K562 (cell line): Measurements from ENCODE around the gene DIP2C. TPM values are rescaled to one million over a fixed set of nuclear protein-coding genes. Genes with fewer than 3 reads are reported as not detected.

ENCODE experiments used
- ATAC-seq: fragments of 200-7000 bp; cut with Tn5 transposase; 3 replicates; pipeline ENCODE4 v1.9.1; 2020; ENCODE audit warnings: moderate library complexity
- BruUV-seq: library from RNA; stranded (reverse); fragments of 400-500 nt; replicated peaks from 2 replicates; lab custom pipeline; 2021; lab: Mats Ljungman, UMichigan
- CTCF ChIA-PET: fragments of 300-600 bp; formaldehyde crosslinking; extraction: SDS; loops from one replicate; lab custom pipeline; 2021; ENCODE audit warnings: low intra/inter-chr PET ratio; lab: Yijun Ruan, JAX
- POLR2A ChIA-PET: fragments of 300-600, 350-650 bp; sonication (Branson Sonifier 250); formaldehyde crosslinking; extraction: SDS; loops from one replicate; lab custom pipeline; 2021; ENCODE audit warnings: antibody characterized with exemption, inconsistent platforms; lab: Yijun Ruan, JAX
- DNase-seq, 4 experiments: peaks; one replicate each; pipeline versions ENCODE4 v3.0.0 to v3.0.0-alpha.2; 2011 to 2018; ENCODE audit warnings: low spot score in 3 of 4, mixed read lengths in 3 of 4; ENCODE audit errors: extremely low read depth in 1 of 4
- FAIRE-seq: peaks from 2 replicates; lab custom pipeline; 2011; peaks lifted over from hg19 to GRCh38; lab: Jason Lieb, UNC
- H2AFZ ChIP-seq: 2 replicates; pipeline ENCODE4 v1.6.0; 2011; ENCODE audit warnings: low read depth, low read length, control low read depth, inconsistent platforms
- H3K27ac ChIP-seq: fragments of 200-600 bp; 3 replicates; pipeline ENCODE4 v1.8.0; 2011; ENCODE audit warnings: low read depth, mild to moderate bottlenecking, control low read depth, inconsistent platforms, low read length, moderate library complexity, mixed read lengths; ENCODE audit errors: extremely low read depth
- H3K27me3 ChIP-seq, 2 experiments: fragments of 300-600 bp in 1 of 2; 2 replicates in 1 of 2; 3 replicates in 1 of 2; pipeline versions ENCODE4 v1.6.0 to v1.8.0; 2011; ENCODE audit warnings: inconsistent platforms in 2 of 2, low read length in 2 of 2, mild to moderate bottlenecking in 1 of 2, mixed read lengths in 1 of 2, moderate library complexity in 1 of 2; ENCODE audit not compliant: control insufficient read depth in 2 of 2, insufficient read depth in 2 of 2
- H3K36me3 ChIP-seq: fragments of 300-600 bp; 3 replicates; pipeline ENCODE4 v1.8.0; 2011; ENCODE audit warnings: mild to moderate bottlenecking, low read length, inconsistent platforms; ENCODE audit not compliant: control insufficient read depth, insufficient read depth
- H3K4me1 ChIP-seq, 2 experiments: fragments of 200-600 bp in 1 of 2; replicated peaks in 1 of 2; 2 replicates in 1 of 2; 3 replicates in 1 of 2; pipeline versions ENCODE4 v1.5.1 to v1.8.0; 2011; ENCODE audit warnings: inconsistent platforms in 2 of 2, low read length in 2 of 2, mild to moderate bottlenecking in 1 of 2, mixed read lengths in 1 of 2, moderate library complexity in 1 of 2; ENCODE audit not compliant: control insufficient read depth in 2 of 2, insufficient read depth in 2 of 2
- H3K4me2 ChIP-seq: 2 replicates; pipeline ENCODE4 v1.6.1; 2011; ENCODE audit warnings: low read length, control low read depth, inconsistent platforms, mixed read lengths; ENCODE audit not compliant: insufficient read depth
- H3K4me3 ChIP-seq: fragments of 200-600 bp; sonication (generic), shearing (Covaris generic); 2 replicates; pipeline ENCODE4 v1.5.1; 2016; ENCODE audit warnings: control low read depth, inconsistent platforms
- H3K79me2 ChIP-seq: fragments of 200-600 bp; 3 replicates; pipeline ENCODE4 v1.8.0; 2011; ENCODE audit warnings: low read length, inconsistent platforms; ENCODE audit not compliant: control insufficient read depth, insufficient read depth
- H3K9ac ChIP-seq, 2 experiments: 2 replicates each; pipeline versions ENCODE4 v1.6.0 to v1.6.1; 2011; ENCODE audit warnings: low read depth in 2 of 2, low read length in 2 of 2, control low read depth in 1 of 2, inconsistent platforms in 1 of 2, mild to moderate bottlenecking in 1 of 2, mixed read lengths in 1 of 2; ENCODE audit not compliant: insufficient read depth in 1 of 2
- H3K9me1 ChIP-seq: one replicate; pipeline ENCODE4 v1.6.0; 2011; ENCODE audit warnings: inconsistent platforms, mild to moderate bottlenecking, low read length, moderate library complexity; ENCODE audit not compliant: control insufficient read depth, insufficient read depth
- H3K9me3 ChIP-seq: replicated peaks from 2 replicates; pipeline ENCODE4 v1.5.1; 2011; ENCODE audit warnings: low read depth, low read length, inconsistent platforms; ENCODE audit not compliant: control insufficient read depth, insufficient read depth
- H4K20me1 ChIP-seq: replicated peaks from 2 replicates; pipeline ENCODE4 v1.6.1; 2011; ENCODE audit warnings: low read length, inconsistent platforms, mixed read lengths; ENCODE audit not compliant: control insufficient read depth, insufficient read depth
- ETV1 ChIP-seq: fragments of 450-650 bp; conservative IDR thresholded peaks from 2 replicates; pipeline ENCODE4 v1.6.1; 2016; ENCODE audit warnings: missing genetic modification characterization, control low read depth, low read depth, missing compliant biosample characterization
- PHB ChIP-seq: fragments of 250-450 bp; sonication (Bioruptor Pico); IDR thresholded peaks from 2 replicates; pipeline ENCODE4 v1.5.0; 2021
- PHF20 ChIP-seq: fragments of 450-650 bp; IDR thresholded peaks from 2 replicates; pipeline ENCODE4 v1.6.1; 2018; ENCODE audit not compliant: partially characterized antibody
- SOX6 ChIP-seq: fragments of 450-650 bp; IDR thresholded peaks from 2 replicates; pipeline ENCODE4 v1.6.1; 2014; ENCODE audit warnings: mild to moderate bottlenecking
- USF1 ChIP-seq: sonication (generic); formaldehyde crosslinking; IDR thresholded peaks from 2 replicates; pipeline ENCODE4 v1.9.0; 2022; ENCODE audit warnings: mild to moderate bottlenecking, missing genetic modification reagents
- ZNF764 ChIP-seq: fragments of 250-450 bp; sonication (Bioruptor Pico); IDR thresholded peaks from 2 replicates; pipeline ENCODE4 v1.4.0; 2020; ENCODE audit warnings: low read depth, mild to moderate bottlenecking, moderate library complexity
- WGBS: fragments of 100-300 bp; shearing (Covaris generic); methylation state at CpG from one replicate; pipeline ENCODE4 v1.1.6; 2016; ENCODE audit warnings: low coverage, mixed read lengths; ENCODE audit not compliant: insufficient coverage; ENCODE audit errors: missing lambda C conversion rate; 5-methylcytosine and 5-hydroxymethylcytosine counted together
- in situ Hi-C: fragments of 300-500 bp; cut with MboI; formaldehyde crosslinking; loops from 4 replicates; pipeline ENCODE4 v1.15.0; 2018; ENCODE audit warnings: inconsistent platforms, mixed read lengths
- intact Hi-C: fragments of 100-400 bp; cut with micrococcal nuclease; formaldehyde crosslinking; loops from 2 replicates; pipeline ENCODE4 v1.14.2; 2022
- polyA plus RNA-seq, 8 experiments: library from polyadenylated mRNA; depleted of rRNA in 4 of 8; stranded (reverse) in 5 of 8; unstranded in 3 of 8; fragments of >200 nt; fragmentation: Nextera tagmentation in 2 of 8; fragmentation: Illumina TruSeq in 1 of 8; extraction: Ambion mirVana in 2 of 8; extraction: Trizol in 1 of 8; gene quantifications; 2 replicates each; pipeline versions ENCODE4 v1.2.1 to v1.2.3, GENCODE V29; 2011 to 2014; ENCODE audit warnings: inconsistent platforms in 1 of 8, missing spikeins in 1 of 8
- total RNA-seq, 7 experiments: library from RNA; depleted of rRNA in 6 of 7; stranded (reverse); fragments of >200 nt in 6 of 7; fragmentation: Illumina TruSeq in 2 of 7; extraction: Trizol in 2 of 7; gene quantifications; 2 replicates each; pipeline versions ENCODE4 v1.2.1 to v1.2.3, GENCODE V29; 2011 to 2021; ENCODE audit warnings: low replicate concordance in 1 of 7
- TF ChIP-seq, protein P1 (sequence below): sonication (generic); formaldehyde crosslinking; IDR thresholded peaks from 2 replicates; pipeline ENCODE4 v1.8.1; 2022; ENCODE audit warnings: missing genetic modification reagents

The DIP2C gene
- total and polyA plus RNA-seq, 9 of the 15 experiments (the other 6 are each of a cell fraction or from before 2014, with no cell fraction given), result 0.01 TPM; not detected in 8

DNA sequence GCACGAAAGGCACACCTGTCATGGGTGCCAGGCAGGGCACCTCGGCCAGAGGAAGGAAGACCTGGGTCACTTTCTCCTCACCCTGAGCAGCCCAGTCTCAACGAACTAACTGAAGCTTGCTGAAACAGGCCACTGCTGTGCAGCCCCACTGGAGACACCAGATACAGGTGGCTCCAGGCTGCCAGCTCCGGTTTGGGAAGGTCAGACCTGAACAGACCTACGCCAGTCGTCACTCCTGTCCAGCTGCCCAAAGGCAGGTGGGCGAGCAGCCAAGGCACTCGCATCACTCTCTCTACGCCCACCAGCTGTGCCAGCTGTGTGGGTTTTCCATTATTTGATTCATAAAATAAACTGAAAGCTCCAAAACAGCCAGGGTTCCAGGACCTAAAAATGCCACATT is 298.2 kb downstream of the DIP2C start:
- Histone ChIP-seq H3K9ac (no peak overlapping the region), H4K20me1 (peaks cover 7% of the 10 kb centered on the region; the same call in 1 of the 2 replicates), H3K4me1 (no peaks in the 10 kb centered on the region; a peak in 1 of 5 replicates), H3K4me3 (no peak overlapping the region), H3K79me2 (no peaks in the 10 kb centered on the region), H3K9me3 (no peaks in the 10 kb centered on the region), H3K36me3 (no peaks in the 10 kb centered on the region), H2AFZ (no peak overlapping the region), H3K9me1 (no peaks in the 10 kb centered on the region), H3K4me2 (no peak overlapping the region), H3K27ac (no peak overlapping the region), H3K27me3 (peaks cover 19 to 52% of the 10 kb centered on the region in 2 experiments)
- no peak for TF ChIP-seq ZNF764
- no peak for TF ChIP-seq PHF20
- no peak for TF ChIP-seq USF1 (CRISPR knock-in tag)
- TF ChIP-seq, protein P1, sequence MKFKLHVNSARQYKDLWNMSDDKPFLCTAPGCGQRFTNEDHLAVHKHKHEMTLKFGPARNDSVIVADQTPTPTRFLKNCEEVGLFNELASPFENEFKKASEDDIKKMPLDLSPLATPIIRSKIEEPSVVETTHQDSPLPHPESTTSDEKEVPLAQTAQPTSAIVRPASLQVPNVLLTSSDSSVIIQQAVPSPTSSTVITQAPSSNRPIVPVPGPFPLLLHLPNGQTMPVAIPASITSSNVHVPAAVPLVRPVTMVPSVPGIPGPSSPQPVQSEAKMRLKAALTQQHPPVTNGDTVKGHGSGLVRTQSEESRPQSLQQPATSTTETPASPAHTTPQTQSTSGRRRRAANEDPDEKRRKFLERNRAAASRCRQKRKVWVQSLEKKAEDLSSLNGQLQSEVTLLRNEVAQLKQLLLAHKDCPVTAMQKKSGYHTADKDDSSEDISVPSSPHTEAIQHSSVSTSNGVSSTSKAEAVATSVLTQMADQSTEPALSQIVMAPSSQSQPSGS, result no peak
- no peak for TF ChIP-seq ETV1 (tag)
- no peak for TF ChIP-seq SOX6
- TF ChIP-seq PHB, result no peak
- under 1% methylated on average over 8 of the region's 9 CpGs for WGBS
- FAIRE-seq (no peak), ATAC-seq (no peak), DNase-seq (no peak)
- no TSS peak for BruUV-seq
- CTCF ChIA-PET, result no interaction called here
- in situ Hi-C loops (no loop called here), intact Hi-C loops (no loop called here)
- POLR2A ChIA-PET, result no interaction called here
